CD14-positive monocyte (primary cell): Measurements from ENCODE around the gene PXDN. TPM values are rescaled to one million over a fixed set of nuclear protein-coding genes. Genes with fewer than 3 reads are reported as not detected.
A peak's percentile ranks its signal among the peaks of the same experiment; 100 is the strongest.

ENCODE experiments used
- DNase-seq, 3 donors: peaks; one replicate each; pipeline ENCODE4 v3.0.0-alpha.2; 2011 to 2022
- H2AFZ ChIP-seq: 2 replicates; pipeline ENCODE4 v1.6.0; 2012; ENCODE audit warnings: mild to moderate bottlenecking, low read depth, low read length, inconsistent platforms; ENCODE audit not compliant: insufficient read depth, poor library complexity, severe bottlenecking
- H3K27ac ChIP-seq, 2 donors: 1 replicate in 1 of 2; 2 replicates in 1 of 2; pipeline ENCODE4 v1.5.1; 2012 to 2013; ENCODE audit warnings: low read length in 2 of 2, control low read depth in 1 of 2, inconsistent platforms in 1 of 2, low read depth in 1 of 2, mild to moderate bottlenecking in 1 of 2
- H3K27me3 ChIP-seq, 2 donors: one replicate each; pipeline versions ENCODE4 v1.6.0 to v1.6.1; 2011 to 2013; ENCODE audit warnings: low read length in 2 of 2; ENCODE audit not compliant: control insufficient read depth in 2 of 2, insufficient read depth in 2 of 2
- H3K36me3 ChIP-seq, 2 donors: replicated peaks in 1 of 2; 1 replicate in 1 of 2; 2 replicates in 1 of 2; pipeline versions ENCODE4 v1.5.1 to v1.6.1; 2012 to 2013; ENCODE audit warnings: low read length in 2 of 2, control low read depth in 1 of 2, inconsistent platforms in 1 of 2, mild to moderate bottlenecking in 1 of 2; ENCODE audit not compliant: insufficient read depth in 2 of 2, control insufficient read depth in 1 of 2
- H3K4me1 ChIP-seq, 2 donors: 1 replicate in 1 of 2; 2 replicates in 1 of 2; pipeline versions ENCODE4 v1.5.1 to v1.6.1; 2012 to 2013; ENCODE audit warnings: low read length in 2 of 2, control low read depth in 1 of 2, inconsistent platforms in 1 of 2, mild to moderate bottlenecking in 1 of 2, moderate library complexity in 1 of 2; ENCODE audit not compliant: insufficient read depth in 2 of 2, control insufficient read depth in 1 of 2
- H3K4me2 ChIP-seq: replicated peaks from 2 replicates; pipeline ENCODE3; 2012; ENCODE audit warnings: low read length, moderate library complexity, mild to moderate bottlenecking; ENCODE audit not compliant: poor library complexity, severe bottlenecking; ENCODE audit errors: extremely low read depth
- H3K4me3 ChIP-seq, 3 experiments: fragments of 200-600 bp in 1 of 3; sonication (generic) in 1 of 3; replicated peaks in 1 of 3; 1 replicate in 2 of 3; 2 replicates in 1 of 3; pipeline ENCODE4 v1.5.1; 2011 to 2013; ENCODE audit warnings: low read length in 3 of 3, mild to moderate bottlenecking in 3 of 3, control low read depth in 2 of 3, low read depth in 2 of 3, inconsistent platforms in 1 of 3, moderate library complexity in 1 of 3
- H3K79me2 ChIP-seq: 2 replicates; pipeline ENCODE4 v1.6.0; 2012; ENCODE audit warnings: mild to moderate bottlenecking, control low read depth, inconsistent platforms, low read length, moderate library complexity; ENCODE audit not compliant: insufficient read depth
- H3K9ac ChIP-seq: 2 replicates; pipeline ENCODE4 v1.6.0; 2017; ENCODE audit warnings: low read length, mild to moderate bottlenecking; ENCODE audit not compliant: insufficient read depth, poor library complexity, severe bottlenecking
- H3K9me3 ChIP-seq, 2 donors: replicated peaks in 1 of 2; 1 replicate in 1 of 2; 2 replicates in 1 of 2; pipeline versions ENCODE4 v1.5.1 to v1.6.1; 2012 to 2013; ENCODE audit warnings: low read length in 2 of 2, control low read depth in 1 of 2; ENCODE audit not compliant: control insufficient read depth in 1 of 2, insufficient read depth in 1 of 2
- H4K20me1 ChIP-seq: 2 replicates; pipeline ENCODE4 v1.6.0; 2012; ENCODE audit warnings: mild to moderate bottlenecking, low read length, control low read depth, moderate library complexity; ENCODE audit not compliant: insufficient read depth
- H3K27ac Mint-ChIP-seq, 7 donors: one replicate each; pipeline ENCODE4 v1.8.0; 2020; ENCODE audit warnings: mild to moderate bottlenecking in 7 of 7, mixed read lengths in 7 of 7, moderate library complexity in 6 of 7, inconsistent platforms in 2 of 7
- H3K27me3 Mint-ChIP-seq, 3 donors: one replicate each; pipeline ENCODE4 v1.8.0; 2021 to 2022; ENCODE audit warnings: low read depth in 3 of 3, mild to moderate bottlenecking in 3 of 3, mixed read lengths in 3 of 3, moderate library complexity in 3 of 3, inconsistent platforms in 1 of 3
- H3K36me3 Mint-ChIP-seq, 2 donors: one replicate each; pipeline ENCODE4 v1.8.0; 2020; ENCODE audit warnings: mixed read lengths in 2 of 2, inconsistent platforms in 1 of 2, mild to moderate bottlenecking in 1 of 2
- H3K4me1 Mint-ChIP-seq: one replicate; pipeline ENCODE4 v1.8.0; 2020; ENCODE audit warnings: mild to moderate bottlenecking, mixed read lengths
- H3K4me3 Mint-ChIP-seq, 2 donors: one replicate each; pipeline ENCODE4 v1.8.0; 2020; ENCODE audit warnings: mild to moderate bottlenecking in 2 of 2, mixed read lengths in 2 of 2, moderate library complexity in 1 of 2
- H3K9me3 Mint-ChIP-seq, 7 donors: one replicate each; pipeline ENCODE4 v1.8.0; 2020 to 2022; ENCODE audit warnings: mixed read lengths in 7 of 7, mild to moderate bottlenecking in 6 of 7, moderate library complexity in 6 of 7, inconsistent platforms in 2 of 7
- CTCF ChIP-seq: fragments of 200-600 bp; IDR thresholded peaks from one replicate; pipeline ENCODE4 v1.8.0; 2022; ENCODE audit warnings: antibody characterized with exemption, mild to moderate bottlenecking
- WGBS: methylation state at CpG from one replicate; pipeline ENCODE4 v1.1.5; 2013; ENCODE audit warnings: missing lambda C conversion rate; ENCODE audit not compliant: insufficient coverage; 5-methylcytosine and 5-hydroxymethylcytosine counted together
- intact Hi-C, 2 donors: fragments of 100-400 bp; cut with micrococcal nuclease; formaldehyde crosslinking; loops; one replicate each; pipeline versions ENCODE4 v1.15.0 to v1.15.1; 2023
- polyA plus RNA-seq, 3 donors: library from polyadenylated mRNA; depleted of rRNA in 1 of 3; unstranded in 2 of 3; stranded (reverse) in 1 of 3; fragments of 300-500 nt in 2 of 3; fragments of >200 nt in 1 of 3; fragmentation: Illumina TruSeq in 2 of 3; gene quantifications; 1 replicate in 2 of 3; 2 replicates in 1 of 3; pipeline ENCODE4 v1.2.3, GENCODE V29; 2012 to 2021

Gene PXDN
- polyA plus RNA-seq, 3 donors: not detected

- no peak for TF ChIP-seq CTCF
- H2AFZ ChIP-seq: no peak overlapping the region
- no peak overlapping the region for H3K4me3 ChIP-seq
- no peak overlapping the region for H3K27ac ChIP-seq
- intact Hi-C loops: no loop called here
- DNase-seq: no peak
- H3K9me3 Mint-ChIP-seq: peaks cover 0 to 2% (median 0%) of the 10 kb centered on the region in 7 donors
- H3K4me1 Mint-ChIP-seq: no peaks in the 10 kb centered on the region
- no peaks in the 10 kb centered on the region for H3K4me1 ChIP-seq
- no peak overlapping the region for H3K4me2 ChIP-seq
- H3K9ac ChIP-seq: no peak overlapping the region
- no peaks in the 10 kb centered on the region for H3K27me3 ChIP-seq
- peaks cover 3 to 9% (median 8%) of the 10 kb centered on the region in 3 donors for H3K27me3 Mint-ChIP-seq
- no peaks in the 10 kb centered on the region for H3K36me3 Mint-ChIP-seq
- whole genome bisulfite sequencing: 90% methylated on average over 21 of the region's 23 CpGs
- no peaks in the 10 kb centered on the region for H4K20me1 ChIP-seq
- H3K79me2 ChIP-seq: no peaks in the 10 kb centered on the region
- H3K4me3 Mint-ChIP-seq: no peak overlapping the region
- no peak overlapping the region for H3K27ac Mint-ChIP-seq
- H3K9me3 ChIP-seq: no peaks in the 10 kb centered on the region
- no peaks in the 10 kb centered on the region for H3K36me3 ChIP-seq
Measured at GRCh38 chr2:1770566-1771380, 26.5 kb upstream of the PXDN start.

GRCh38 chr2:1769703-1770422, 25.5 kb upstream of the PXDN start:
- TF ChIP-seq CTCF: peak; percentile 75
- Histone ChIP-seq H4K20me1 (no peaks in the 10 kb centered on the region), H3K27me3 (no peaks in the 10 kb centered on the region), H3K79me2 (no peaks in the 10 kb centered on the region), H3K36me3 (no peaks in the 10 kb centered on the region), H3K27ac (no peak overlapping the region), H2AFZ (no peak overlapping the region), H3K9ac (no peak overlapping the region), H3K4me3 (no peak overlapping the region), H3K9me3 (no peaks in the 10 kb centered on the region), H3K4me2 (no peak overlapping the region), H3K4me1 (no peaks in the 10 kb centered on the region)
- WGBS: 26% methylated on average over 6 of the region's 13 CpGs
- H3K4me3 Mint-ChIP-seq: no peak overlapping the region
- peak in 1 of 3 donors; percentile 1 for DNase-seq
- intact Hi-C loops: no loop called here
- H3K36me3 Mint-ChIP-seq: no peaks in the 10 kb centered on the region
- peaks cover 3 to 9% (median 8%) of the 10 kb centered on the region in 3 donors for H3K27me3 Mint-ChIP-seq
- no peak overlapping the region for H3K27ac Mint-ChIP-seq
- H3K4me1 Mint-ChIP-seq: no peaks in the 10 kb centered on the region
- peaks cover 0 to 3% (median 0%) of the 10 kb centered on the region in 7 donors for H3K9me3 Mint-ChIP-seq
